Left cardiac atrium (tissue), 4 donors: ENCODE data around the gene REM1. TPM values are rescaled to one million over a fixed set of nuclear protein-coding genes. Genes with fewer than 3 reads are reported as not detected.
"Not testable (repeated sequence)": the region's sequence is repeated elsewhere in the genome, so short reads cannot be mapped to it uniquely, and the experiment has no call there.

Experiments
- ATAC-seq, 2 donors: fragments of 200-7000 bp; cut with Tn5 transposase; one replicate each; pipeline ENCODE4 v1.9.1; 2020; ENCODE audit warnings: mild to moderate bottlenecking in 2 of 2, moderate library complexity in 2 of 2
- DNase-seq: peaks from one replicate; pipeline ENCODE4 v3.0.0-alpha.2; 2020
- intact Hi-C, 2 donors: fragments of 100-400 bp; cut with DNase I; formaldehyde crosslinking; loops; one replicate each; pipeline versions ENCODE4 v1.14.1 to v1.15.1; 2022 to 2023
- long read RNA-seq: library from polyadenylated mRNA; unstranded; transcript quantifications from one replicate; pipeline ENCODE4 v2.0.0, GENCODE V29; 2021
- total RNA-seq, 2 donors: library from RNA; stranded (reverse); fragmentation: NEBNext Ultra II Directional; extraction: Animal tissue kit (Norgen Biotek cat#: 25700); gene quantifications; one replicate each; pipeline ENCODE4 v1.2.1, GENCODE V29; 2021
- donor health status: DM: no; HTN: yes; CAD: no.
- donor health status: DM: no; HTN: yes; CAD: no; lungs with severe emphysema.
- donor health status: DM: yes; HTN: yes; CAD: no.
- donor health status: Dilated cardiomyopathy.

The REM1 gene
- total RNA-seq, result 1 to 10 TPM; 1.6 to 3.2 TPM
- long read RNA-seq, partial matches to known transcripts, result 0 of 4 reads
- long read RNA-seq, other reads (novel, unspliced or antisense), result 1 of 4 reads

GRCh38 chr20:31474758-31475427 lies at the start of gene REM1, which contains the start of gene DEFB124:
Gene REM1, plus strand, starts transcription at chr20:31475288. Its CDS starts 1,158 bp downstream, at chr20:31476446.
Gene DEFB124, minus strand, starts transcription at chr20:31475127. Its CDS starts 2,114 bp downstream, at chr20:31473013.
- peak; percentile 87 to 92 for ATAC-seq
- peak; percentile 73 for DNase-seq
- intact Hi-C loops, result no loop called here

DNA sequence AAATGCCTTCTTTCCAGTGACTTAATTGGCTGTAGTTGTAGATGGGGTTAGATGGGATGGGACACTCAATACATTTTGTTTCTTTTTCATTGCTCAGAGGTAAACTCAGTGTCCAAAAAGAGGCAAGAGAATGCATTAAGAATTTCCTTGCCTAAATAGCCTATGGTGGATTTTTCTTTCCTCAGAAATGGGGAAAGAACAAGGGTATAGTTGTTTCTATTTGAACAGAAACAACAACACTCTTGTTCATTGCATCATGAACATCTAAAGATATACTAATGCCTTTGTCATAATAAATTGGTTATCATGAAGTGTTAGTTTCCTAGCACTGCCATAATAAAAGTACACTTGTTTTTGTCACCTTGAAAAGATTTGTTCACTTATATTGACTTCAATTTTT lies 49.3 kb upstream of the REM1 start:
- intact Hi-C loops, result no loop called here

DNA sequence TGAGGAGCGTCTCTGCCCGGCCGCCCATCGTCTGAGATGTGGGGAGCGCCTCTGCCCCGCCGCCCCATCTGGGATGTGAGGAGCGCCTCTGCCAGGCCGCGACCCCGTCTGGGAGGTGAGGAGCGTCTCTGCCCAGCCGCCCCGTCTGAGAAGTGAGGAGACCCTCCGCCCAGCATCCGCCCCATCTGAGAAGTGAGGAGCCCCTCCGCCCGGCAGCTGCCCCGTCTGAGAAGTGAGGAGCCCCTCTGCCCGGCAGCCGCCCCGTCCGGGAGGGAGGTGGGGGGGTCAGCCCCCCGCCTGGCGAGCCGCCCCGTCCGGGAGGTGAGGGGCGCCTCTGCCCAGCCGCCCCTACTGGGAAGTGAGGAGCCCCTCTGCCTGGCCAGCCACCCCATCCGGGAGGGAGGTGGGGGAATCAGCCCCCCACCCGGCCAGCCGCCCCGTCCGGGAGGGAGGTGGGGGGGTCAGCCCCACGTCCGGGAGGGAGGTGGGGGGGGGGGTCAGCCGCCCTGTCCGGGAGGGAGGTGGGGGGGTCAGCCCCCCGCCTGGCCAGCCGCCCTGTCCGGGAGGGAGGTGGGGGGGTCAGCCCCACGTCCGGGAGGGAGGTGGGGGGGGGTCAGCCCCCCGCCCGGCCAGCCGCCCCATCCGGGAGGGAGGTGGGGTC lies 48.1 kb upstream of the REM1 start:
- ATAC-seq, intact Hi-C loops, DNase-seq: not testable (repeated sequence)

More for the DNA sequence above, 49.3 kb upstream of the REM1 start:
- DNase-seq (no peak), ATAC-seq (no peak)

DNA sequence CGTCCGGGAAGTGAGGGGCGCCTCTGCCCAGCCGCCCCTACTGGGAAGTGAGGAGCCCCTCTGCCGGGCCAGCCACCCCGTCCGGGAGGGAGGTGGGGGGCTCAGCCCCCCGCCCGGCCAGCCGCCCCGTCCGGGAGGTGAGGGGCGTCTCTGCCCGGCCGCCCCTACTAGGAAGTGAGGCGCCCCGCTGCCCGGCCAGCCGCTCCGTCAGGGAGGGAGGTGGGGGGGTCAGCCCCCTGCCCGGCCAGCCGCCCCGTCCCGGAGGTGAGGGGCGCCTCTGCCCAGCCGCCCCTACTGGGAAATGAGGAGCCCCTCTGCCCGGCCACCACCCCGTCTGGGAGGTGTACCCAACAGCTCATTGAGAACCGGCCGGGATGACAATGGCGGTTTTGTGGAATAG lies 47.5 kb upstream of the REM1 start:
- ATAC-seq, intact Hi-C loops, DNase-seq: not testable (repeated sequence)

GRCh38 chr20:31430568-31431115 lies 44.4 kb upstream of the REM1 start:
- DNase-seq, result no peak
- intact Hi-C loops, result no loop called here
- ATAC-seq, result no peak

DNA sequence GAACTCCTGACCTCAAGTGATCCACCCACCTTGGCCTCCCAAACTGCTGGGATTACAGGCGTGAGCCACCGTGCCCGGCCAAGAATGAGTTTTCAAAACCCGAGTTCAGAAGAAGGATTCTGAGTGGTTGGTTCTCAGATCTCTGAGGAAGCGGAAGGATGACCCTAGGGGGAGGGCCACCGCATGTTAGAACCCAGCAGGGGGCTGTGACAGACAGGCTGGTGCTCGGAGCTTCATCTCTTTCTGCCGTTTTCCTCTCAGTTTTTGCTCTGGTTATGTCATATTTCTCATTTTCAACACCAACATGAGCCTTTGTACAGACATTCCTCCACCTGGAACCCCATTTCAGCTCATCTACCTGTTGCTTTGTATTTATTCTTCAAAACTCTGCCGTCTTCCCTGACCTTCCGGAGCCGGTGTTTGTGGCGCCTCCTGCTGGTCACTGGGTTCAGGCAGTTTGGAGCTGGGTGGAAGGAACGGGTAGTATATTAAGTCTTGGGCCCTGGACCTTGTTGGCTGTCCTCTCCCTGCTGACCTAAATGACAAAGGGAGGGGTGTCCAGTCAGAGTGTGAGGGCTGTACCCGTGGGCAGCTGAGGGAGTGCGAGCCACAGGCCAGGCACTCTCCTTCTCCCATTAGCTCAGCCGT lies 35.0 kb upstream of the REM1 start, which contains the start of gene DEFB123:
Gene DEFB123 (plus strand): TSS at position 621 of the 648 bp plus-strand sequence. CDS start 67 bp downstream, outside the sequence.
- intact Hi-C loops, result no loop called here
- no peak for ATAC-seq
- no peak for DNase-seq

DNA sequence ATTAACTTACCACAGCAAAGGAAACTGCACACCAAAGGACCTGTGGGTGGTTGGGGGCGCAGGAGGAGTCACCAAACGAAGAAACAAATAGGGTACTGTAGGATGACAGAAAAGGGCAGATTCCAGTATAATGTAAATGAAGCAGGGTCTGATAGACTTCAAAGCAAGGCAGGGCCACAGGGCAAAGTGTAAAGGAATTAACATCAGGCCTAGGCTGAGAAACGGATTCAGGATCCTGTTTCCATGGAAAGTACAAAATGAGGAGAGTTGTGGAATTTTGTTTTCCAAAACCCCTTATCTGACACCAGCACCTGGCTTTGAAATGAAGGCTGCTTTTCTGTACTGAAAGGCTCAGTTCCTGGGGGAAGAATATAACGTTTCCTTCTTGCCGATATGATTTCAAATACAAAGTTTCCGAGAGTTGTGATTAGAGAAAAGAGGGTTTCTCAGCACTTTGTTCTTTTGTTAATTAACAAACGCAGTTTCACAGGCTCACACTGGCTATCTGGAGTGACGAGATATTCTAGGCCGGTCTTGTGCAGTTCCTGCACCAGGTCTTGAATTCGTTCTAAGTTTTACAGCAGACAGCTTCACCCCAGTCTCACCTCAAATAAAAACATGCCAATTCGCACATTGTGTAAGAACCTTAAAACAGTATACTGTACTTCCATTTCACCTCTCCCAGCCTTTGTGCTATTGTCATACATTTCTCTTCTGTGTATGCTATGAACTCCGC lies 28.8 kb upstream of the REM1 start:
- intact Hi-C loops, result no loop called here
- ATAC-seq (no peak), DNase-seq (no peak)

GRCh38 chr20:31449511-31450414 lies 25.3 kb upstream of the REM1 start:
- ATAC-seq (no peak), DNase-seq (no peak)
- intact Hi-C loops, result no loop called here

DNA sequence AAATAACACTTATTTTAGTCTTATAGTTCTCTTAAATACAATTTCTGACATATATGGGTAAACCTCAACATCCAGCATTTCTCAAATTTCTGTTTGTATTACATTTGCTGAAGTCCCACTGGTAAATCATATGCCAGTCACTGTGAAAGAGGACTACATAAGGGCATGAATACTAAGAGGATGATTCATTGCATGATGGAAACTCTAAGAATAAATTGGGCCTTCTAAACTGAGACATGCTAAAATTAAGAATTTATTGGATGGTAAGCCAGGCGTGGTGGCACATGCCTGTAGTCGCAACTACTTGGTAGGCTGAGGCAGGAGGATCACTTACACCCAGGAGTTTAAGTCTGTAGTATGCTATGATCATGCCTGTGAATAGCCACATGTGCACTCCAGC lies 22.5 kb upstream of the REM1 start:
- no peak for DNase-seq
- ATAC-seq, result no peak
- intact Hi-C loops, result no loop called here

DNA sequence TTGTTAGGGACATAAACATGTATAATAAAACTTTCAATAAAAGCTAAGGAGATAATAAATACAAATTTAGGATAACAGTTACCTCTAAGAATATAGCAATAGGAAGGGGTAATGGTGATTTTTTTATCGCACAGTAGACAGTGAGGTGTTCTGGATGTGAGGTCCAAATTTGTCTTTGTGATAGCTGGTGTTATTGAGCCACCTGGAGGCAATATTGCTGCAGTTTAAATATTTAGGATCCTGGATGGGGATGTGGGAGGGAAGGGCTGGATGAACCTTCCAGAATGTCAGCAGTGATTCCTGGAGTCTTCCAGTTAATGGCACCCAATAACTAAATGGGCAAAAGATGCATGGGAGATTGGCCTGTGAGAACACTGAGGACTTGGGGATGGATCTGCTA lies 20.7 kb upstream of the REM1 start:
- DNase-seq, result no peak
- intact Hi-C loops, result no loop called here
- ATAC-seq, result no peak

DNA sequence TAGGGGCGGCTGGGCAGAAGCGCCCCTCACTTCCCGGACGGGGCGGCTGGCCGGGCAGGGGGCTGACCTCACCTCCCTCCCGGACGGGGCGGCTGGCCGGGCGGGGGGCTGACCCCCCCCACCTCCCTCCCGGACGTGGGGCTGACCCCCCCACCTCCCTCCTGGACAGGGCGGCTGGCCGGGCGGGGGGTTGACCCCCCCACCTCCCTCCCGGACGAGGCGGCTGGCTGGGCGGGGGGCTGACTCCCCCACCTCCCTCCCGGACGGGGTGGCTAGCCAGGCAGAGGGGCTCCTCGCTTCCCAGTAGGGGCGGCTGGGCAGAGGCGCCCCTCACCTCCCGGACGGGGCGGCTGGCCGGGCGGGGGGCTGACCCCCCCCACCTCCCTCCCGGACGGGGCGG lies 4.1 kb upstream of the REM1 start:
- intact Hi-C loops, ATAC-seq, DNase-seq: not testable (repeated sequence)

GRCh38 chr20:31472395-31473330 lies 2.4 kb upstream of the REM1 start:
- ATAC-seq (no peak), DNase-seq (peak; percentile 54)
- intact Hi-C loops, result no loop called here

- intact Hi-C loops, result no loop called here
Measured at GRCh38 chr20:31473331-31474096, 1.6 kb upstream of the REM1 start.

GRCh38 chr20:31474097-31474436 lies 1.0 kb upstream of the REM1 start:
- intact Hi-C loops, result no loop called here
- ATAC-seq, result no peak
- DNase-seq, result no peak

More at GRCh38 chr20:31473331-31474096, 1.6 kb upstream of the REM1 start:
- ATAC-seq, result no peak
- no peak for DNase-seq

DNA sequence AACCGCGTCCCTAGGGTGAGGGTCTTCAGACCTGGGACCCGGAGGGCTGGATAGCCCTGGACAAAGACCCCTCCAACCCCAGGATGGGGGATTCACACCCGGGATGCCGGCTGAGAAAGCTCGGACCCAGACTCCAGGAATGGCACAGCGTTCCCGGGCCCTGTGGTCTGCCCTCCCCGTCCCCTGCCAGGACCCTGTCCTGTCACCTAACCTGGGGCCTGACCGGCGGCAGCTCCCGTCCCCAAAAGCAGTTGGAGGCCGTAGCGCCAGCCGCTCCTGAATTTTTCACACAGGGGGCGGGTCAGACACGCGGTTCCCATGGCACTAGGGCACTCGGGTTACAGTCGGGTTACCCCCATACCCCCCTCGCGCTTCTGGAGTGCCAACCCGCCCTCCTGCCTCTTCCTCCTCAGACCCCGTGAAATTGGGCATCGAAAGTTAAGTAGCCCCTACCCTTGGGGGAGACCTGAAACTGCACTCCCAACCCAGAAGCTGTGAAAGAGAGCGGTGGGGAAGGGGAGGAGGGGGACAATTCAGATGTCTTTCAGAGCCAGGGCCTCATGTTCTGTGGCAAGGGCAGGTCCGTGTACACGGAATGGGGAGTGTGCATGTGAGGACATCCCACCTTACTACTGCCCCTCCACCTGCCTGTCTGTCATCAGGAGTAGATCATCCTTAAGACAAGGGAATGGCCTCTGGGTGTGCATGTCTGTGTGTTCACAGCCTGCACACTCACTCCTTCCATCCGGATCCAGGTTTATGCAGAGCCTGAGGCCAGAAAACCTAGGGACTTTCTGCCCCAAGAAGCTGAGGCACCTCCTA lies 595 bp downstream of the REM1 start:
- peak; percentile 19 to 32 for ATAC-seq
- DNase-seq, result no peak
- intact Hi-C loops, result no loop called here

- intact Hi-C loops, result no loop called here
- ATAC-seq, result no peak
- DNase-seq, result no peak
Measured at GRCh38 chr20:31476294-31476585, 1.2 kb downstream of the REM1 start.
